ENCODE data around the gene MGAT4B.

The MGAT4B gene

GRCh38 chr5:179777909-179778308 is 28.8 kb downstream of the MGAT4B start:
- TF ChIP-seq CTCF (IDR thresholded peaks at IDR 0.05; ENCODE audit: low read depth, low read length, missing control alignments), result no peak
- no peak overlapping the region for H3K4me3 ChIP-seq (ENCODE audit: low read depth, low read length)
- no peak for DNase-seq (ENCODE audit: low read depth)

- no peak for DNase-seq (ENCODE audit: low read depth)
- no peak overlapping the region for H3K4me3 ChIP-seq (ENCODE audit: low read depth, low read length)
- no peak for TF ChIP-seq CTCF (IDR thresholded peaks at IDR 0.05; ENCODE audit: low read depth, low read length, missing control alignments)
Measured at GRCh38 chr5:179777456-179777855, 29.2 kb downstream of the MGAT4B start.

GRCh38 chr5:179776411-179776938 is 30.2 kb downstream of the MGAT4B start:
- no peak for DNase-seq (ENCODE audit: low read depth)
- no peak overlapping the region for H3K4me3 ChIP-seq (ENCODE audit: low read depth, low read length)
- no peak for TF ChIP-seq CTCF (IDR thresholded peaks at IDR 0.05; ENCODE audit: low read depth, low read length, missing control alignments)

DNA sequence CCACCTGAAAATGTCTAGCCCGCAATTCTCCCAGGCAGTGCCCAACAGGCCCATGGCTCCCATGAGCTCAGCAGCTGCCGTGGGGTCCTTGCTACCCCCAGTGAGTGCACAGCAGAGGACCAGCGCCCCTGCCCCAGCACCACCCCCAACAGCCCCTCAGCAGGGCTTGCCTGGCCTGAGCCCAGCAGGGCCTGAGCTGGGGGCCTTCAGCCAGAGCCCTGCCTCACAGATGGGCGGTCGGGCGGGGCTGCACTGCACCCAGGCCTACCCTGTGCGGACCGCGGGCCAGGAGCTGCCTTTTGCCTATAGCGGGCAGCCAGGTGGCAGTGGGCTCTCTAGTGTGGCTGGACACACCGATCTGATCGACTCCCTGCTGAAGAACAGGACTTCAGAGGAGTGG is 32.2 kb downstream of the MGAT4B start:
- DNase-seq (ENCODE audit: low read depth), result no peak
- H3K4me3 ChIP-seq (ENCODE audit: low read depth, low read length), result no peak overlapping the region
- TF ChIP-seq CTCF (IDR thresholded peaks at IDR 0.05; ENCODE audit: low read depth, low read length, missing control alignments), result no peak

- no peak overlapping the region for H3K4me3 ChIP-seq (ENCODE audit: low read depth, low read length)
- no peak for TF ChIP-seq CTCF (IDR thresholded peaks at IDR 0.05; ENCODE audit: low read depth, low read length, missing control alignments)
- DNase-seq (ENCODE audit: low read depth), result no peak
Measured at GRCh38 chr5:179773686-179774040, 33.0 kb downstream of the MGAT4B start.

GRCh38 chr5:179772351-179772750 is 34.3 kb downstream of the MGAT4B start:
- H3K4me3 ChIP-seq (ENCODE audit: low read depth, low read length), result no peak overlapping the region
- no peak for DNase-seq (ENCODE audit: low read depth)
- no peak for TF ChIP-seq CTCF (IDR thresholded peaks at IDR 0.05; ENCODE audit: low read depth, low read length, missing control alignments)

GRCh38 chr5:179771311-179771895 is 35.3 kb downstream of the MGAT4B start:
- TF ChIP-seq CTCF (IDR thresholded peaks at IDR 0.05; ENCODE audit: low read depth, low read length, missing control alignments), result no peak
- no peak overlapping the region for H3K4me3 ChIP-seq (ENCODE audit: low read depth, low read length)
- DNase-seq (ENCODE audit: low read depth), result no peak

Data from GM12864 (cell line).